Activated naive CD4-positive, alpha-beta T cell treated with anti-CD3 and anti-CD28 coated beads for 36 hours (primary cell): Measurements from ENCODE around the gene PTPRF. TPM values are rescaled to one million over a fixed set of nuclear protein-coding genes. Genes with fewer than 3 reads are reported as not detected.
A peak's percentile ranks its signal among the peaks of the same experiment; 100 is the strongest.

Experiments
- CTCF ChIA-PET: fragments of 350-600 bp; sonication (Branson Sonifier 250); formaldehyde crosslinking; loops from one replicate; lab custom pipeline; 2021; ENCODE audit warnings: antibody characterized with exemption; lab: Charles Lee
- DNase-seq: peaks from one replicate; pipeline ENCODE4 v3.0.0-alpha.2; 2020
- H3K27ac Mint-ChIP-seq: one replicate; pipeline ENCODE4 v1.8.0; 2021; ENCODE audit warnings: mild to moderate bottlenecking, mixed read lengths
- H3K27me3 Mint-ChIP-seq: one replicate; pipeline ENCODE4 v1.8.0; 2021; ENCODE audit warnings: low read depth, mixed read lengths
- H3K36me3 Mint-ChIP-seq: one replicate; pipeline ENCODE4 v1.8.0; 2021; ENCODE audit warnings: low read depth, mixed read lengths
- H3K4me1 Mint-ChIP-seq: one replicate; pipeline ENCODE4 v1.8.0; 2021; ENCODE audit warnings: low read depth, mixed read lengths
- H3K4me3 Mint-ChIP-seq: one replicate; pipeline ENCODE4 v1.8.0; 2021; ENCODE audit warnings: mild to moderate bottlenecking, moderate library complexity, mixed read lengths
- H3K9me3 Mint-ChIP-seq: one replicate; pipeline ENCODE4 v1.8.0; 2021; ENCODE audit warnings: mixed read lengths
- intact Hi-C: fragments of 100-400 bp; cut with micrococcal nuclease; formaldehyde crosslinking; loops from one replicate; pipeline ENCODE4 v1.15.1; 2023
- total RNA-seq, 2 experiments: library from RNA; stranded (reverse); gene quantifications; one replicate each; pipeline ENCODE4 v1.2.3, GENCODE V29; 2021

The PTPRF gene
- total RNA-seq, 2 experiments from 2014 or later: 1.0 to 2.3 TPM

- Mint-ChIP-seq H3K36me3 (no peaks in the 10 kb centered on the region), H3K4me1 (no peaks in the 10 kb centered on the region), H3K9me3 (no peaks in the 10 kb centered on the region), H3K27me3 (peaks cover 9% of the 10 kb centered on the region), H3K27ac (no peak overlapping the region), H3K4me3 (no peak overlapping the region)
- CTCF ChIA-PET: interaction anchor here (0.5 to 1.2 kb wide), 2 partner anchors 12 to 17 kb away, joined by 3 read pairs; no protein-coding TSS in a partner anchor
- DNase-seq: no peak
- intact Hi-C loops: no loop called here
Measured at GRCh38 chr1:43551396-43551888, 20.8 kb downstream of the PTPRF start.

- no peaks in the 10 kb centered on the region for H3K4me1 Mint-ChIP-seq
- H3K36me3 Mint-ChIP-seq: no peaks in the 10 kb centered on the region
- CTCF ChIA-PET: interaction anchor here (0.5 to 1.2 kb wide), 3 partner anchors 13 to 1100 kb away, joined by 3 read pairs; no protein-coding TSS in a partner anchor
Measured at GRCh38 chr1:43552059-43552742, 21.5 kb downstream of the PTPRF start.

GRCh38 chr1:43552813-43553212, 22.1 kb downstream of the PTPRF start:
- CTCF ChIA-PET: interaction anchor here (1.0 kb wide), 1 partner anchor 1100 kb away, joined by 3 read pairs; no protein-coding TSS in a partner anchor
- no peak for DNase-seq
- no peaks in the 10 kb centered on the region for H3K9me3 Mint-ChIP-seq
- H3K4me1 Mint-ChIP-seq: no peaks in the 10 kb centered on the region
- H3K27me3 Mint-ChIP-seq: peaks cover 9% of the 10 kb centered on the region
- H3K27ac Mint-ChIP-seq: no peak overlapping the region
- no peaks in the 10 kb centered on the region for H3K36me3 Mint-ChIP-seq
- intact Hi-C loops: no loop called here
- H3K4me3 Mint-ChIP-seq: no peak overlapping the region

More at GRCh38 chr1:43552059-43552742, 21.5 kb downstream of the PTPRF start:
- Mint-ChIP-seq H3K27me3 (peaks cover 9% of the 10 kb centered on the region), H3K4me3 (no peak overlapping the region), H3K27ac (no peak overlapping the region), H3K9me3 (no peaks in the 10 kb centered on the region)
- no peak for DNase-seq
- intact Hi-C loops: no loop called here

- DNase-seq: peak; percentile 32
- CTCF ChIA-PET: interaction anchor here (0.6 to 1.2 kb wide), 2 partner anchors 18 to 50 kb away, joined by 3 to 4 read pairs; no protein-coding TSS in a partner anchor
- Mint-ChIP-seq H3K27ac (no peak overlapping the region), H3K36me3 (no peaks in the 10 kb centered on the region), H3K27me3 (peaks cover 9% of the 10 kb centered on the region), H3K9me3 (no peaks in the 10 kb centered on the region), H3K4me3 (no peak overlapping the region), H3K4me1 (no peaks in the 10 kb centered on the region)
- intact Hi-C loops: no loop called here
Measured at GRCh38 chr1:43554444-43554992, 23.8 kb downstream of the PTPRF start.

GRCh38 chr1:43556782-43557181, 26.1 kb downstream of the PTPRF start:
- Mint-ChIP-seq H3K27ac (no peak overlapping the region), H3K4me1 (no peaks in the 10 kb centered on the region), H3K4me3 (no peak overlapping the region), H3K36me3 (no peaks in the 10 kb centered on the region), H3K27me3 (no peaks in the 10 kb centered on the region), H3K9me3 (no peaks in the 10 kb centered on the region)
- CTCF ChIA-PET: no interaction called here
- intact Hi-C loops: no loop called here
- DNase-seq: no peak

- H3K27me3 Mint-ChIP-seq: no peaks in the 10 kb centered on the region
- H3K4me1 Mint-ChIP-seq: no peaks in the 10 kb centered on the region
- intact Hi-C loops: no loop called here
- H3K4me3 Mint-ChIP-seq: no peak overlapping the region
- H3K36me3 Mint-ChIP-seq: no peaks in the 10 kb centered on the region
- no peaks in the 10 kb centered on the region for H3K9me3 Mint-ChIP-seq
- H3K27ac Mint-ChIP-seq: no peak overlapping the region
- DNase-seq: no peak
- CTCF ChIA-PET: interaction anchor here (1.3 kb wide), 1 partner anchor 12 kb away, joined by 5 read pairs; no protein-coding TSS in a partner anchor
Measured at GRCh38 chr1:43557744-43558245, 27.1 kb downstream of the PTPRF start.

- H3K4me1 Mint-ChIP-seq: no peaks in the 10 kb centered on the region
- no peak overlapping the region for H3K4me3 Mint-ChIP-seq
- H3K27ac Mint-ChIP-seq: no peak overlapping the region
- no peaks in the 10 kb centered on the region for H3K36me3 Mint-ChIP-seq
- CTCF ChIA-PET: interaction anchor here (0.6 to 1.3 kb wide), 2 partner anchors 12 to 207 kb away, joined by 3 to 5 read pairs; no protein-coding TSS in a partner anchor
- intact Hi-C loops: no loop called here
- no peaks in the 10 kb centered on the region for H3K9me3 Mint-ChIP-seq
- no peaks in the 10 kb centered on the region for H3K27me3 Mint-ChIP-seq
- no peak for DNase-seq
Measured at GRCh38 chr1:43558346-43558841, 27.7 kb downstream of the PTPRF start.

GRCh38 chr1:43559714-43560113, 29.0 kb downstream of the PTPRF start:
- Mint-ChIP-seq H3K27ac (no peak overlapping the region), H3K4me1 (no peaks in the 10 kb centered on the region), H3K27me3 (no peaks in the 10 kb centered on the region), H3K4me3 (no peak overlapping the region), H3K36me3 (no peaks in the 10 kb centered on the region), H3K9me3 (no peaks in the 10 kb centered on the region)
- intact Hi-C loops: no loop called here
- no peak for DNase-seq
- CTCF ChIA-PET: no interaction called here

GRCh38 chr1:43560286-43560685, 29.6 kb downstream of the PTPRF start:
- Mint-ChIP-seq H3K36me3 (no peaks in the 10 kb centered on the region), H3K4me1 (no peaks in the 10 kb centered on the region), H3K9me3 (no peaks in the 10 kb centered on the region), H3K27me3 (peaks cover 3% of the 10 kb centered on the region), H3K27ac (no peak overlapping the region), H3K4me3 (no peak overlapping the region)
- no peak for DNase-seq
- CTCF ChIA-PET: interaction anchor here (0.6 kb wide), 1 partner anchor 386 kb away, joined by 3 read pairs; no protein-coding TSS in a partner anchor
- intact Hi-C loops: no loop called here

GRCh38 chr1:43563876-43564539, 33.3 kb downstream of the PTPRF start:
- no peaks in the 10 kb centered on the region for H3K9me3 Mint-ChIP-seq
- peaks cover 14% of the 10 kb centered on the region for H3K27me3 Mint-ChIP-seq
- CTCF ChIA-PET: no interaction called here
- no peak overlapping the region for H3K27ac Mint-ChIP-seq
- no peaks in the 10 kb centered on the region for H3K4me1 Mint-ChIP-seq
- no peaks in the 10 kb centered on the region for H3K36me3 Mint-ChIP-seq
- intact Hi-C loops: no loop called here
- no peak overlapping the region for H3K4me3 Mint-ChIP-seq
- no peak for DNase-seq

GRCh38 chr1:43564551-43565348, 34.1 kb downstream of the PTPRF start:
- no peak for DNase-seq
- no peaks in the 10 kb centered on the region for H3K9me3 Mint-ChIP-seq
- intact Hi-C loops: no loop called here
- no peaks in the 10 kb centered on the region for H3K4me1 Mint-ChIP-seq
- peak overlapping the region; percentile 24 for H3K4me3 Mint-ChIP-seq
- CTCF ChIA-PET: interaction anchor here (0.6 kb wide), 1 partner anchor 90 kb away, joined by 5 read pairs; no protein-coding TSS in a partner anchor
- H3K27me3 Mint-ChIP-seq: peaks cover 14% of the 10 kb centered on the region
- H3K36me3 Mint-ChIP-seq: no peaks in the 10 kb centered on the region
- no peak overlapping the region for H3K27ac Mint-ChIP-seq
